ENCODE measurements around the gene SARS1.

DNA sequence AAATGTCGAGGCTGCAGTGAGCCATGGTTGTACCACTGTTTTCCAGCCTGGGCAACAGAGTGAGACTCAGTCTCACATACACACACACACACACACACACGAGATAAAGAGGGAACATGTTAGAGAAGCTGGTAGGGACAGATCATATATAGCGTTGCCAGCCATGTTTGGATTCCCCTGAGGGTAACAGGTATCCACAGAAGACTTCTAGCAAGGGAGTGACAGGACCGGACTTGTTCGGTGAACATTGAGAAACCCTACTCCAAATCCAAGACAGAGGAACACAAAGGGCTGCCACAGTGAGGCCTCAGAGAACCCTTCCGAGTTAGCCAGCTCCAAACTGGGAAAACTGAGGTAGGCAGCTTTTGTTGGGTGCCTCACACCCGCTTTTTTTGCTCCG is 3.7 kb upstream of the SARS1 start:
- TF ChIP-seq CTCF (IDR thresholded peaks at IDR 0.05) (no peak), POLR2AphosphoS5 (IDR thresholded peaks at IDR 0.05) (no peak), POLR2A (IDR thresholded peaks at IDR 0.05) (no peak)

Measured in prostate gland (tissue), 2 donors.